ENCODE measurements around the gene COL10A1. TPM values are rescaled to one million over a fixed set of nuclear protein-coding genes. Genes with fewer than 3 reads are reported as not detected.

Gene COL10A1
- total RNA-seq, 1 donor from 2014 or later, result not detected

GRCh38 chr6:116120430-116120829 is 5.5 kb downstream of the COL10A1 start:
- FAIRE-seq, result no peak
- no peaks in the 10 kb centered on the region for H3K27me3 ChIP-seq (ENCODE audit: insufficient read depth, low read length)
- no peak overlapping the region for H3K4me2 ChIP-seq (ENCODE audit: low read length)
- no peak for DNase-seq (ENCODE audit: low read depth)
- H3K27ac Mint-ChIP-seq (ENCODE audit: unreplicated experiment), result no peak overlapping the region
- H4K20me1 ChIP-seq (ENCODE audit: insufficient read depth, low read length), result no peaks in the 10 kb centered on the region
- H3K4me1 ChIP-seq (ENCODE audit: insufficient read depth, low read length), result no peaks in the 10 kb centered on the region
- no peak overlapping the region for H2AFZ ChIP-seq (ENCODE audit: low read depth, low read length)
- H3K9me3 ChIP-seq (ENCODE audit: insufficient read depth, low read depth, low read length), result no peaks in the 10 kb centered on the region
- H3K4me3 Mint-ChIP-seq (ENCODE audit: unreplicated experiment), result no peak overlapping the region
- TF ChIP-seq CTCF (IDR thresholded peaks at IDR 0.05; ENCODE audit: insufficient read depth, low read depth, low read length) (no peak), EZH2 (IDR thresholded peaks at IDR 0.05; ENCODE audit: insufficient read depth, low read length) (no peak)
- no peaks in the 10 kb centered on the region for H3K36me3 ChIP-seq (ENCODE audit: insufficient read depth, low read length)
- H3K4me1 Mint-ChIP-seq (ENCODE audit: low read depth, unreplicated experiment), result peaks cover 5% of the 10 kb centered on the region
- H3K9me3 Mint-ChIP-seq (ENCODE audit: unreplicated experiment), result no peaks in the 10 kb centered on the region
- H3K4me3 ChIP-seq (ENCODE audit: insufficient read depth, low read depth, low read length), result no peak overlapping the region
- no peak overlapping the region for H3K9ac ChIP-seq (ENCODE audit: low read length)
- no peak overlapping the region for H3K27ac ChIP-seq (ENCODE audit: low read depth, low read length)
- H3K27me3 Mint-ChIP-seq (ENCODE audit: low read depth, unreplicated experiment), result no peaks in the 10 kb centered on the region
- H3K79me2 ChIP-seq (ENCODE audit: insufficient read depth, low read length), result no peaks in the 10 kb centered on the region
- no peaks in the 10 kb centered on the region for H3K36me3 Mint-ChIP-seq (ENCODE audit: low read depth, unreplicated experiment)

- Histone ChIP-seq H3K79me2 (ENCODE audit: insufficient read depth, low read length) (no peaks in the 10 kb centered on the region), H3K4me1 (ENCODE audit: insufficient read depth, low read length) (no peaks in the 10 kb centered on the region), H2AFZ (ENCODE audit: low read depth, low read length) (no peak overlapping the region), H3K9ac (ENCODE audit: low read length) (no peak overlapping the region), H3K9me3 (ENCODE audit: insufficient read depth, low read depth, low read length) (no peaks in the 10 kb centered on the region), H3K27ac (ENCODE audit: low read depth, low read length) (no peak overlapping the region), H4K20me1 (ENCODE audit: insufficient read depth, low read length) (no peaks in the 10 kb centered on the region), H3K4me3 (ENCODE audit: insufficient read depth, low read depth, low read length) (no peak overlapping the region), H3K36me3 (ENCODE audit: insufficient read depth, low read length) (peaks cover 6% of the 10 kb centered on the region), H3K4me2 (ENCODE audit: low read length) (no peak overlapping the region), H3K27me3 (ENCODE audit: insufficient read depth, low read length) (no peaks in the 10 kb centered on the region)
- H3K27me3 Mint-ChIP-seq (ENCODE audit: low read depth, unreplicated experiment), result no peaks in the 10 kb centered on the region
- peaks cover 5% of the 10 kb centered on the region for H3K4me1 Mint-ChIP-seq (ENCODE audit: low read depth, unreplicated experiment)
- FAIRE-seq (no peak), DNase-seq (ENCODE audit: low read depth) (peak; percentile 55)
- H3K4me3 Mint-ChIP-seq (ENCODE audit: unreplicated experiment), result no peak overlapping the region
- peaks cover 2% of the 10 kb centered on the region for H3K36me3 Mint-ChIP-seq (ENCODE audit: low read depth, unreplicated experiment)
- H3K9me3 Mint-ChIP-seq (ENCODE audit: unreplicated experiment), result no peaks in the 10 kb centered on the region
- no peak overlapping the region for H3K27ac Mint-ChIP-seq (ENCODE audit: unreplicated experiment)
- no peak for TF ChIP-seq EZH2 (IDR thresholded peaks at IDR 0.05; ENCODE audit: insufficient read depth, low read length)
These were observed 7.3 kb downstream of the COL10A1 start for GRCh38 chr6:116118608-116119007.

- no peak for DNase-seq (ENCODE audit: low read depth)
- no peak for FAIRE-seq
- H3K4me1 ChIP-seq (ENCODE audit: insufficient read depth, low read length), result no peaks in the 10 kb centered on the region
These were observed 10.2 kb downstream of the COL10A1 start for GRCh38 chr6:116115781-116116180.

More at GRCh38 chr6:116115781-116116180, 10.2 kb downstream of the COL10A1 start:
- Histone ChIP-seq H3K27me3 (ENCODE audit: insufficient read depth, low read length) (no peaks in the 10 kb centered on the region), H4K20me1 (ENCODE audit: insufficient read depth, low read length) (no peaks in the 10 kb centered on the region), H3K9ac (ENCODE audit: low read length) (no peak overlapping the region), H3K27ac (ENCODE audit: low read depth, low read length) (no peak overlapping the region), H3K4me3 (ENCODE audit: insufficient read depth, low read depth, low read length) (no peak overlapping the region), H3K36me3 (ENCODE audit: insufficient read depth, low read length) (peaks cover 8% of the 10 kb centered on the region), H3K9me3 (ENCODE audit: insufficient read depth, low read depth, low read length) (no peaks in the 10 kb centered on the region), H3K79me2 (ENCODE audit: insufficient read depth, low read length) (no peaks in the 10 kb centered on the region), H3K4me2 (ENCODE audit: low read length) (no peak overlapping the region), H2AFZ (ENCODE audit: low read depth, low read length) (no peak overlapping the region)
- Mint-ChIP-seq H3K9me3 (ENCODE audit: unreplicated experiment) (no peaks in the 10 kb centered on the region), H3K4me1 (ENCODE audit: low read depth, unreplicated experiment) (peaks cover 5% of the 10 kb centered on the region), H3K36me3 (ENCODE audit: low read depth, unreplicated experiment) (peaks cover 5% of the 10 kb centered on the region), H3K4me3 (ENCODE audit: unreplicated experiment) (no peak overlapping the region), H3K27me3 (ENCODE audit: low read depth, unreplicated experiment) (no peaks in the 10 kb centered on the region), H3K27ac (ENCODE audit: unreplicated experiment) (no peak overlapping the region)
- no peak for TF ChIP-seq EZH2 (IDR thresholded peaks at IDR 0.05; ENCODE audit: insufficient read depth, low read length)
- TF ChIP-seq CTCF (IDR thresholded peaks at IDR 0.05; ENCODE audit: insufficient read depth, low read depth, low read length), result peak; percentile 48

All from astrocyte (in vitro differentiated cells and primary cell).